H1 (cell line): ENCODE data around the gene BTBD8. TPM values are rescaled to one million over a fixed set of nuclear protein-coding genes. Genes with fewer than 3 reads are reported as not detected.

Experiments used
- ATF2 ChIP-seq: IDR thresholded peaks from 2 replicates; pipeline ENCODE4 v1.6.1; 2012; ENCODE audit warnings: low read length, inconsistent platforms
- CBX8 ChIP-seq: fragments of 300-800, 300-1000 bp; sonication (generic); IDR thresholded peaks from 2 replicates; pipeline ENCODE4 v1.7.1; 2016; ENCODE audit warnings: low read depth, low read length, borderline replicate concordance
- PHF8 ChIP-seq: fragments of 200-600 bp; sonication (generic); conservative IDR thresholded peaks from 2 replicates; pipeline ENCODE4 v1.7.1; 2012; ENCODE audit warnings: low read depth, mild to moderate bottlenecking, inconsistent platforms, low read length, moderate library complexity
- polyA plus RNA-seq, 7 experiments: library from polyadenylated mRNA; depleted of rRNA in 3 of 7; stranded (reverse) in 5 of 7; unstranded in 2 of 7; fragments of >200 nt in 5 of 7; fragments of 200-250 nt in 2 of 7; gene quantifications; 1 replicate in 5 of 7; 2 replicates in 1 of 7; 4 replicates in 1 of 7; pipeline versions ENCODE4 v1.2.1 to v1.2.3, GENCODE V29; 2011 to 2013; ENCODE audit warnings: missing spikeins in 2 of 7, mixed read lengths in 2 of 7
- total RNA-seq: library from RNA; stranded (reverse); fragmentation: NEBNext Ultra II Directional; extraction: Animal tissue kit (Norgen Biotek cat#: 25700); gene quantifications from 2 replicates; pipeline ENCODE4 v1.2.1, GENCODE V29; 2021

BTBD8 gene
- total and polyA plus RNA-seq, 2 of the 8 experiments (the other 6 are each of a cell fraction or from before 2014, with no cell fraction given): 0.44 to 2.5 TPM

- TF ChIP-seq ATF2 (no peak), CBX8 (no peak), PHF8 (no peak)
Observed at GRCh38 chr1:92201973-92202372, 121.8 kb downstream of the BTBD8 start (continued).
